KOPT-K1 (cell line): Measurements from ENCODE around the gene CCNY.

Source experiments
- H3K27ac ChIP-seq: fragments of 200-600 bp; sonication (generic); 2 replicates; pipeline ENCODE4 v1.5.1; 2016; ENCODE audit warnings: antibody characterized with exemption, mild to moderate bottlenecking, low read depth, low read length; ENCODE audit not compliant: poor library complexity, severe bottlenecking
- H3K36me3 ChIP-seq: fragments of 200-600 bp; sonication (generic); 2 replicates; pipeline ENCODE4 v1.5.1; 2017; ENCODE audit warnings: antibody characterized with exemption, mild to moderate bottlenecking, low read length, moderate library complexity; ENCODE audit not compliant: insufficient read depth
- H3K9me3 ChIP-seq: fragments of 200-600 bp; sonication (generic); 2 replicates; pipeline ENCODE4 v1.5.1; 2017; ENCODE audit warnings: antibody characterized with exemption, low read length, mild to moderate bottlenecking; ENCODE audit not compliant: insufficient read depth, poor library complexity, severe bottlenecking

Gene CCNY

DNA sequence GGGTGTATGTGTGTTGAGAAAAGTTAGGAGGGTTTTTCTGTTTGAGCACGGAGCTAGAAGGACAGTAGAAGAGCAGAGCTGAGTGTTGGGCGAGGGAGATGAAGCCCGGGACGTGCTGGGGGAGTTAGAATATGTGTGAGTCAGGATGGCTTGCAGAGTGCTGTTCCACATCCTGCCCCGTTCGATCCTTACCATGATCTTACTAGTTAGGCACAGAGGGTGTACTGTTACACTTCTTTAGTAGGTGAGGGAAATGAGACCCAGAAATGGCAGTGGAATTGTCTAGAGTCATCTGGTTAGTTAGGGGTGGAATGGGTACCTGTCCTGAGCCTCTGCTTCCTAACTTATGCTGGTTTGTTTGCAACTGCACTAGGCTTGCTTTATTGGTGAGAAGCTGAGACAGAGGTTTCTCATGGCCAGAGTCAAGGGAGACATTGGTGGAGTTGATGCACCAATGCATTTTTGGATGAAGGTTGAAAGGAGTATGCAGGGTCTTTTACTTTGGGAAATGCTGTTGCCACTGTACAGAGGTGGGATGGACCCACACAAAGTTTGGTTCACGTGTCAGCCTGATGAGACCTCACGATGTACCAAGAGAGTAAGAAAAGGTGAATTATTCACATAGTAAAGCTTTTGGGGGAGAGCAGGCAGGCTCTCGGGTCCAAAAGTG is 42.4 kb downstream of the CCNY start:
- Histone ChIP-seq H3K9me3 (no peaks in the 10 kb centered on the region), H3K36me3 (no peaks in the 10 kb centered on the region), H3K27ac (peak overlapping the region; percentile 65)

DNA sequence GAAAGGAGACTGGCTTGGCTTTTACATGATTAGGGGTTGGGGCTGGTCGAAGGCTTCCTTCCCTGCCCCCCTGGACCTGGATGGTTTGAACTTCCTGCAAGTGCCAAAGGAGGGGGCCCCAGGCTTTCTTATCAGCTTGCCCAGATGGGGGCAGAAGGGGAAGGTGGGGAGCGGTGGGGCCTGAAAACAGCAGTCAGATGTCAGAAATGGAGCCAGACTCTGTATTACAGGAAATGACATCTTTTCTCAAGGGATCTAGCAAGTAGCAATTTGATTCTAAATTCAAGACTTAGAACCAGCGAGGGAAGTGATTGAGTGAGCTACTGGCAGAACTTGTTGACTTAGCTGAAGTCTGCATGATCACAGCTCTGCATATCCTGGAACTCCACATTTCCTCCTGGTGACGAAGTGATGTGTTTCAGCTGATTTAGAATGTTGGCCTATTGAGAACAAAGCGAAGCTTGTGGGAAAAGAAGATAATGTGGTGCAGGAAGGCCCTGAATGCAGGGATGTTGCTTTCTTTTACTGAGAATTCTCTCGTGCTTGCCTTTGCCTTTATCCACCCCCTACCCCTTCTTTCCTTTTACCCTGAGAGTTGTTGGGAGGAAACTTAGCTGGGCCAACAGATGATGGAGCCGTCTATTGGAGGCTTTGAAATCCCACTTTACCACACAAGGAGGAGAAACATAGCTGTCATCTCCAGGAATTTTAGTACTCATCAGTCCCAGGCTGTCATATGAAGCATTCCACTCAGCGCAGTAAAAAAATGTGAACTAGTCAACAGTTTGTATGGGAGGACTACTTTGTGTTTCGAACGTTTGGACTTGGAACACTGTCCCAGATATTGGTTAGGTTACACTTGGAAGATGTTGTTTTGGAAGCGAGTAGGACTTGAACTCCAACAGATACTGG is 43.2 kb downstream of the CCNY start:
- Histone ChIP-seq H3K27ac (peak overlapping the region; percentile 65), H3K9me3 (no peaks in the 10 kb centered on the region), H3K36me3 (no peaks in the 10 kb centered on the region)

DNA sequence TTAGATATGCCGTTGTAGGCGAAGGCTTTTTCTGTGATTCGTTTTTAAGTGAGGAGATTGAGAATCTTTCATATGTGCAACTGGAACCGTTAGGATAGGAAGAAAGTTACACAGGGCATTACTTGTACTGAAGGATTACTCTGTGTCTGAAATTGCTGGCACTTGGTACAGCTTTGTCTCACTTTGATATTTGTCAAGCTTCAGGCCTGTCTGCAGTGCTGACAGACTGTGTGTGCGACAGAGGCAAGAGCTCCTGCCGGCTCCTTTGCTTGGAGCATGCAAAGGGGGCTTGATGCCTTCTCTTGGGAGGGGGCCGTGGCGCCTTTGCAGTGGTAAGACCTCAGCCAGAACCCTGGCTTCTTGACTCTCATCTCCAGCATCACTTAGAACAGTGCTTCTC is 45.8 kb downstream of the CCNY start:
- no peak overlapping the region for H3K27ac ChIP-seq
- no peaks in the 10 kb centered on the region for H3K36me3 ChIP-seq
- H3K9me3 ChIP-seq, result no peaks in the 10 kb centered on the region

DNA sequence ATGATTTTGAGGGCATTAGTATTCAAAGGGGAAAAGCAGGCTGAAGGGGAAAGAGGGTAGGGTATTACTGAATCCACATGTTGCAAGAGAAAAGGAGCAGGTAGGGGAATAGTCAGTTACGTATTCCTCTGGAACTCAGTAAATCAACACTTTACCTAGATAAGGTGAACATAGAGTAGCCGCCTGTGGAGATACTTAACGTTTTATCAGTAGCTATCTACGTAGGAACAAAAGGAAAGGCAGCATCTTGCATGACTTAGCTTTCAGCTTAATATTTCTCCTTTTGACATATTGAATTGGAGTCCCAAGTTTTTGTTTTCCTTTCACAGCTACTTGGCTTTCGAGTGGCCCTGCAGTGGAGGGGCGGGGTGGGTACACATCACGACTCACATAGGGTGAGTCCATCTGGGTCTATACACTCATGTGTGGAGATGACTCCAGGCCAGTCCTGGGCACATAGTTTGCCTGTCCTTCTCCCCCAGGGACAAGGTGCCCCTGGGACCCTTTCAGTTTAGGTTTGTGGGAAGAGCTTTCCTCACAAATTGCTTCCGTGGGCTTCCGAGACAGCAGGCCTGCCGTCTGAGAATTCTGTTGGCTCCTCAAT is 48.1 kb downstream of the CCNY start:
- Histone ChIP-seq H3K27ac (no peak overlapping the region), H3K36me3 (no peaks in the 10 kb centered on the region), H3K9me3 (peaks cover 6% of the 10 kb centered on the region)

DNA sequence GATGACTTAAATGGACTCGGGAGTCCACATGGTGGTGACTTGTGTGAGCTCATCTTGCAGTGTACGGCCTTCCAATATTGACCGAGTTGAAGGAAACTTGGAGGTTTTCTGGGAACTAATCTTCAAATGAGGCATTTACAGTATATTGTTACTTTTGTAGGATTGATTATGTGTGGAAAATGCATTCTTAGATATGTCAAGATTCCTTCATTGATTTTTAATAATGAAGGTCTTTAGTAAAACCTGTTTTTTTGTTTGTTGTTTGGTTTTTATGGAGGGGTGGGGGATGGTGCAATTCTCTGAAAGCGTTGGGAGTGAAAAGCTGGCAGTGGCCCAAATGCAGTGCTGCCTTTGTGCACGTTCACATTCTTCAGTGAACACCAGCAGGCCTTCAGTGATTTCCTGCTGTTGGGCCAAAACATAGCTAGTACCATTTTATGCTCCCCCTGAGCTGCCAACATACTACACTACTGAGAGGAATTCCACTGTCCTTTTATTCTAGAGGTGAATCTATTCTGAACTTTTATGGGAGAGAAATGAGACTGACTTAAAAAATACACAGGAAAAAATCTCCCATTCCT is 50.4 kb downstream of the CCNY start:
- no peaks in the 10 kb centered on the region for H3K36me3 ChIP-seq
- peaks cover 24% of the 10 kb centered on the region for H3K9me3 ChIP-seq
- peak overlapping the region; percentile 12 for H3K27ac ChIP-seq

DNA sequence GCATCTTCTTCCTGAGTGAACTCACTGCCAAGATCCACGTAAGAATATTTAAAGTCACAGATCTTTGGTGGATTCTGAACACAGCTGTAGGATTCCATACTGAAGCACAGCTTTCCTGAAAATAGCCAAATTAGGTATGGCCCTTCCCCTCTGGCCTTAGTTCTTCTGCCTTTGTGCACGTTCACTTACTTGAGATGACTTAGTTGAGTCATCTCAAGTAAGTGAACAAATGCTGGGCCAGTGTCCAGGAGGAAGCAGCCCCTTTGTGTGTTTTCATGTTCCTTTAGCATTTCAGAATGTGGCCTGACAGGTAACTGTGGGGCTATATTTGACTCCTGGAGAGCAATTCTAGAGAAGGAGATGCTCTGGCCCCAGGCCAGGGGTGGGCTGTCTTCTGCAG is 51.5 kb downstream of the CCNY start:
- H3K36me3 ChIP-seq, result no peaks in the 10 kb centered on the region
- H3K9me3 ChIP-seq, result peaks cover 24% of the 10 kb centered on the region
- H3K27ac ChIP-seq, result no peak overlapping the region

DNA sequence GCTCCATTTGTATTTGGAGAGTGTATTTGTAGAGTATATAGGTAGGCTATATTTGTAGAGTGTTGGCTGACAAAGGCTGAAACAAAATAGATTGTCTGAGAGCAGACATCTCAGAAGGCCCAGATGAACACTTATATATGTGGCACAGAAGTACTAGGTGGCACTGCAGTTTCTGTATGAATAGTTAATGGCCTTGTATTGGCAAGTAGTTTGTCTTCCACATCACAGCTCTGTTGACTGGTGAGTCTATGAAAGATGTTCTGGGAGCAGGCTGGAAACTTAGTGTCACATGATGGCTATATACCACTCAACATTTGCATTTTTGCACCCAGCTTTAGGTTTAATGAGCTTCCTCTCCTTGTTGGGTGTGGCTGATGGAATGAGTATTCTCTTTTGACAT is 51.9 kb downstream of the CCNY start:
- no peak overlapping the region for H3K27ac ChIP-seq
- H3K9me3 ChIP-seq, result peaks cover 24% of the 10 kb centered on the region
- H3K36me3 ChIP-seq, result no peaks in the 10 kb centered on the region

DNA sequence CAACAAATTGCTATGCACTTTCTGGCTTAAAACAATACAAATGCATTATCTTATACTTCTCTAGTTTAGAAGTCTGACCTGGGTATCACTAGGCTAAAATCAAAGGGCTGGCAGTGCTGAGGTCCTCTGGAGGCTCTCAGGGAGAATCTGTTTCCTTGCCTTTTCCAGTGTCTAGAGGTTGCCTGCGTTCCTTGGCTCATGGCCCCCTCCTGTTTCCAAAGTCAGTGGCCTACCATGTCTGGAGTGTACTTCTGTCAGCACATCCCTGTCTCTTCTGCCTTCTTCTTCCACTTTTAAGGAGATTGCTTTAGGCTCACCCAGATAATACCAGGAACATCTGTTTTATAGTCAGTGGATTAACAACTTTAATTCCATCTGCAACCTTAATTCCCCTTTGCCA is 52.4 kb downstream of the CCNY start:
- H3K27ac ChIP-seq, result no peak overlapping the region
- H3K36me3 ChIP-seq, result no peaks in the 10 kb centered on the region
- H3K9me3 ChIP-seq, result peaks cover 24% of the 10 kb centered on the region

DNA sequence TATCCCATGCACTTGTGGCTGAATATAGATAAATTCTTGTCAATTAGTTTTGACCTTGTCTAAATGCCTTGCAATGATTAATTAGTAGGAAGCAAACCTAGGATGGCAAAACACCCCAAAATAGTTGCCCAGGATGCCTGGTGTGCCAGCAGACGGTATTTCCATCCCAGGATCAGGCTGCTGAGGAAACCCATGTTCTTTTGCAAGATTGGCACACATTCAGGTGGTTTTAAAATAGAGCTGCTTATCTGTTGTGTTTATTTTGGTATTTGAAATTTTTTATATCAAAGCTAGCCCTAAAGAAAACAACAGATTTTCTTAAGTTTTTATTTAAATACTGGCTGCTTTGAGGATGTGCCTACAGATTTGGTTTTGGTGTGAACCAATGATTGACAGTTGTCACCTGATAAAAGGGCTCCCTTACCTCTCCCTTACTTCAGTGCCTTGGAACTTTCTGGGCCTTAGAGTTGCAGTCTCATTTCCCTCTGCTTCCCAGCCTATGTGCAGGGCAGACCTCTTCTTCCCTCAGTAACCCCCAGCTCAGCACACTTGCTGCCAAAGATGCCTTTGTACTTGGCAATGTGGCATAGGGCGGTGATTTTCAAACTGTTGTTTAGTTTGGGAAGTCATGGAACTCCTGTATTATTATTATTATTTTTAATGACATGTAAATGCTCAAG is 54.0 kb downstream of the CCNY start:
- H3K36me3 ChIP-seq, result no peaks in the 10 kb centered on the region
- no peak overlapping the region for H3K27ac ChIP-seq
- peaks cover 24% of the 10 kb centered on the region for H3K9me3 ChIP-seq

DNA sequence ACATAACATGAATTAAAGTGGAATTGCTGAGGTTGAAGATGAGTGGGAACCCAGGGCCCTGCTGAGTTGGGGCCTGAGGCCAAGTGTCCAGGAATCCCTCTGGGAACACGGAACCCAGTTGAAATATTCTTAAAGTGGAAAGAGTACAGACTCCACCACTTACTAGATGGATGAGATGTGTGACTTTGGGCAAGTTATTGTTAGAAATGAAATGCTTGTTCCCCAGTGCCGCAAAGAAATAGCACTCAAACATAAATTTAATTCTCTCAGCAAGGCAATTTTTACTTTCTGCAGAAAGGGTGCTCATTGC is 54.5 kb downstream of the CCNY start:
- Histone ChIP-seq H3K36me3 (no peaks in the 10 kb centered on the region), H3K27ac (no peak overlapping the region), H3K9me3 (peaks cover 24% of the 10 kb centered on the region)

DNA sequence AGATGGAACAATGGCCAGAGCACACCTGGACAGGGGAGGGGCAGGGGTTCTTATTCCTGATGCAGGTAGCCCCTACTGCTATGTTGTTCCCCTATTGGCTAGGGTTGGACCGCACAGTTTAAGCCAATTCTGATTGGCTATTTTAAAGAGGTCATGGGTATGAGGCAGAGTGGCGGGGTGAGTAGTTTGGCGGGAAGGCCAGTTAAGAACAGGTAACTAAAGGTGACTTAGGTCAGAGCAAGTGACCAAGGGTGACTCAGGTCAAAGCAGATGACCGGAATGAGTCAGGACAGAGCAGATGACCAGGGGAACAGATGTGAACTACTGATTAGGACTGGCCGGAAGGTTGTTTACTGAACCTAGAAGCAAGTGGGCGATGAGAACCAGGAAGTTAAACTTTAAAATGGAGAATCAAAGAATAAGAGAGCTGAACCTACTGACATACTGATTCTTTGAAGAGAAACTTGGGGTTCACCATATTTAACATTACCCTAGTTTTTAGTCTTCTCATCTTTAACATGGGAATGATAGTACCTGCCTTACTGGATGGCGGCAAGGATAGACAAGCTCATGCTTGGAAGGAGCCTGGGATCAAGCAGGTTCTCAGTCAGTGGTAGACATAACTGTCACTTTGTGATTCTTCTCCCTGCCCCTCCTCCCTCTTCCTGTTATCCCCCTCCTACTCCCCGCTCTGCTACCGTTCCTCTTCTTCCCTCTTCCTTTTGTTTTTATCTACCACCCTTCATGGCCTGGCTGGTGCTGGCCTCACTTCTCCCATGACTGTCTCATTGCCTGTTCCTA is 55.0 kb downstream of the CCNY start:
- H3K9me3 ChIP-seq, result peaks cover 24% of the 10 kb centered on the region
- H3K36me3 ChIP-seq, result no peaks in the 10 kb centered on the region
- no peak overlapping the region for H3K27ac ChIP-seq

DNA sequence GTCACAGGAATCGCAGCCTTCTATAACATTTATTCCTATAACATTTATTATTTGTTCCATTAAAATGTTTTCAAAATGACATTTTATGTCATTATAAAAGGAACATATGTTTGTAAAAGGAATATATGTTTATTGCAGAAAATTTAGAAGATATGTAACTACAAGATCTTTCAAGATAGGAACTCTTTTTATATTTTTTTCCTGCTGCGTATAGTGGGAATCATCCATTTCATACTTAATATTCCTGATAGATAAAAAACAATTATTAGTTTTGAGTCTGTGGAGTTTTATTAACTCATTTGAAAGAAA is 55.6 kb downstream of the CCNY start:
- Histone ChIP-seq H3K27ac (no peak overlapping the region), H3K9me3 (peaks cover 24% of the 10 kb centered on the region), H3K36me3 (no peaks in the 10 kb centered on the region)

DNA sequence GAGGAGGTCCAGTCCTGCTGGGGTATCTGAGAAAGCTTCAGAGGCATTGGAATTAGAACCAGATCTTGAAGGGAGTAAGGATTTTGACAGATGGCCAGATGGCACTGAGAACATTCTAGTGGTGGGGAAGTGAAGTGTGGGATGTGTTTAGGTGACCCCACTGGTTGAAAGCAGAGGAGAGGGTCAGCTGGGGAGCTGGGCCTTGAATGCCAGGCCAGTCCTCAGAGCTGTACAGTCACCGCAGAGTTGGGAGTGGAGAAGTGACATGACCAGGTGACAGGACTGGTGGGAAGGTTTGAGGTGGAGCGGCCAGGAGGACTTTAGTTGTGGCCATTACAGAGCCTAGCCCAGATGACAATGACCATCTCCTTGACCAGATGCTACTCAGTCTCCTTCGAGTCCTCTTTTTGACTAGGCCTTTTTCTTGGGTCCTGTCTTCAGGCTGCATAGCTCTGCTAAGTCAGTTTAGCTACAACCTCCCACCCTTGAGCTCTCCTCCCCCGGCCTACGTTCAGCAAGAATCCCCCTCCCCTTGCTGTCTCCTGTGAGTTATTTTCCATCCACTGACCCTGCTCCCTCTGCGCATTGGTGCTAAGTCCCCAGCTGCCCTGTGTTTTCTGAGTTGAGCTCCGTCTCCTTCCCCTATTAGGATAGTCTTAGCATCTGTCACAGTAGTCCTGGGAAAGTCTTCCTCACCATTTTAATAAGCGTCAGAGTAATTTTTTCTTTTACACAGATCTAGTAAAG is 56.3 kb downstream of the CCNY start:
- no peaks in the 10 kb centered on the region for H3K36me3 ChIP-seq
- no peak overlapping the region for H3K27ac ChIP-seq
- H3K9me3 ChIP-seq, result peaks cover 24% of the 10 kb centered on the region

DNA sequence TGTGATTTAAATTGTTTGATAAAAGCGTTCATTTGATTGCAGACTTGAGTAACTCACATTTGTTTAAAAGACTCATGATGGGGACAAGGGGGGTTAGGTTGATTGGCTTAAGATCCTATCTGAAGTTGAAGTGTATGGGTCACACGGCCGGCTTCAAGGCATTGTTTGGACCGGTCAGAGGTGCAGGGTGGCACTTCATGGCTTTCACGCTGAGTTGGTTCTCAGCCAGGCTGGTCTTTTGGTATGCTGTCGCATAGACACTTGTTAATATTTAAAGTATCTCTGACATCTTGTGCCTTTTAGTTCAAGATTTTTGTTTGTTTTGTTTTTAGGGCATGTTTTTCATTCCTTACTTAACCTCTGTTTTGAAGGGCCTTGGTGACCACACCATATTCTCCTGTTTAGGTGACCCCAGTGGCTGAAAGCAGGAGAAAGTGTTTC is 58.1 kb downstream of the CCNY start:
- Histone ChIP-seq H3K27ac (no peak overlapping the region), H3K36me3 (no peaks in the 10 kb centered on the region), H3K9me3 (peaks cover 18% of the 10 kb centered on the region)
